ENCODE data around the gene TBX21.

TBX21 gene

DNA sequence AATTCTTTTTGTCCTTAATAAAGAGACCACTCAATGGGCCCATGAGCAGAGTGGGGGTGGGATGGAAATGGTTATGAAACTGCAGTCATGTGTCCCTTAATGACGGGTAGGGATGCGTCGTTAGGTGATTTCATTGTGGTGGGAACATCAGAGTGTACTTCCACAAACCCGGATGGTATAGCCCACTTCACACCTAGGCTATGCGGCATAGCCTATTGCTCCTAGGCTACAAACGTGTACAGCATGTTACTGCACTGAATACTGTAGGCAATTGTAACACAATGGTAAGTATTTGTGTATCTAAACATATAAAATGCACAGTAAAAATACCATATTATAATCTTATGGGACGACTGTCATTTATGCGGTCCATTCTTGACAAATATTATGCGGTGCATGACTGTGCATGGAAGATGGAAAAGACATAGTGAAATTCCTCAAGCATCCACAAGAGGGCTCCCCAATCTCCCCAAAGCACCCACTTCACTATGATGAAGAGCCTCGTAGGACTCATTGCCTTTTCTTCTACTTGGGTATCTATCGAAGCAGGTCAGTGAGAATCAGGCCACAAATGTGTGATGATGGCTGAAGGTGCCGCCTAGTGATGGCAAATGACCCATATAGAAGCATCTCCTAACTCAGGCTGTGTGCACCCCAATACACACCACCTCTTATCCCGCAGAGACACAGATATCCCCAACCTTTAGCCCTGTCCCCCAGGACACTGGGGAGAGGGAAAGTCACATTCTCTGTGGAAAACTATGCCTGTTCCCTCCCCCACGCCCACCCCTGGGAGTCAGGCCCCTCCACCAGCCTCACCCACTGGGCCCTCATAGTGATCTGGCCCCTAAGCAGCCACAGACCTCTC is 43.5 kb downstream of the TBX21 start:
- DNase-seq (ENCODE audit: low read depth, low spot score): peak; percentile 39
- in situ Hi-C loops (cut with HindIII; ENCODE audit: low sequenced_read_pairs): no loop called here
- H3K4me3 ChIP-seq (ENCODE audit: low read depth, low read length): no peak overlapping the region

DNA sequence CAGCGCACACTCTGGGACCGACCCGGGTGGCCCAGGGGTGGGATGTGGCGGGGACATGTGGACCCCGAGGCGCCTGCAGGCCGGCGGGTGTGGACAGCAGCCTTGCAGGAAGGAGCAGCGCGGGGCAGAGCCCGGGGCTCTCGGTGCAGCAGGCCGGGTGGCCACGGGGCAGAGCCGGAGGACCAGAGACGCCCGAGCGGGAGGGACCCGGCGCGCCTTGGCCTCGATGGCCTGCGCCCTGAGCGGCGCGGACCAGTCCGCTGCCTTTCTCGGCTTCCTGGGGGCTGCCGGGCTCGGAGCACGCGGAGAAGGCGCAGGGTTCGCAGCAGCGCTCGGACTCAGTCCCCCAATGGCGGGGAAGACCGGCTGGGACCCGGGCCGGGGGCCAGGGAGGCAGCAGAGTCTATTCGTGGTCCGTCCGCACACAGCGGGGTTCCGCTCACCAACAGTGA is 45.2 kb downstream of the TBX21 start:
- TF ChIP-seq, protein P1, sequence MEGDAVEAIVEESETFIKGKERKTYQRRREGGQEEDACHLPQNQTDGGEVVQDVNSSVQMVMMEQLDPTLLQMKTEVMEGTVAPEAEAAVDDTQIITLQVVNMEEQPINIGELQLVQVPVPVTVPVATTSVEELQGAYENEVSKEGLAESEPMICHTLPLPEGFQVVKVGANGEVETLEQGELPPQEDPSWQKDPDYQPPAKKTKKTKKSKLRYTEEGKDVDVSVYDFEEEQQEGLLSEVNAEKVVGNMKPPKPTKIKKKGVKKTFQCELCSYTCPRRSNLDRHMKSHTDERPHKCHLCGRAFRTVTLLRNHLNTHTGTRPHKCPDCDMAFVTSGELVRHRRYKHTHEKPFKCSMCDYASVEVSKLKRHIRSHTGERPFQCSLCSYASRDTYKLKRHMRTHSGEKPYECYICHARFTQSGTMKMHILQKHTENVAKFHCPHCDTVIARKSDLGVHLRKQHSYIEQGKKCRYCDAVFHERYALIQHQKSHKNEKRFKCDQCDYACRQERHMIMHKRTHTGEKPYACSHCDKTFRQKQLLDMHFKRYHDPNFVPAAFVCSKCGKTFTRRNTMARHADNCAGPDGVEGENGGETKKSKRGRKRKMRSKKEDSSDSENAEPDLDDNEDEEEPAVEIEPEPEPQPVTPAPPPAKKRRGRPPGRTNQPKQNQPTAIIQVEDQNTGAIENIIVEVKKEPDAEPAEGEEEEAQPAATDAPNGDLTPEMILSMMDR (IDR thresholded peaks at IDR 0.05; ENCODE audit: low read depth, low read length): no peak
- no peak for DNase-seq (ENCODE audit: low read depth, low spot score)
- H3K4me3 ChIP-seq (ENCODE audit: low read depth, low read length): no peak overlapping the region
- in situ Hi-C loops (cut with HindIII; ENCODE audit: low sequenced_read_pairs): no loop called here

More for the DNA sequence above, 43.5 kb downstream of the TBX21 start:
- TF ChIP-seq, protein P1 (IDR thresholded peaks at IDR 0.05; ENCODE audit: low read depth, low read length): peak; percentile 80

DNA sequence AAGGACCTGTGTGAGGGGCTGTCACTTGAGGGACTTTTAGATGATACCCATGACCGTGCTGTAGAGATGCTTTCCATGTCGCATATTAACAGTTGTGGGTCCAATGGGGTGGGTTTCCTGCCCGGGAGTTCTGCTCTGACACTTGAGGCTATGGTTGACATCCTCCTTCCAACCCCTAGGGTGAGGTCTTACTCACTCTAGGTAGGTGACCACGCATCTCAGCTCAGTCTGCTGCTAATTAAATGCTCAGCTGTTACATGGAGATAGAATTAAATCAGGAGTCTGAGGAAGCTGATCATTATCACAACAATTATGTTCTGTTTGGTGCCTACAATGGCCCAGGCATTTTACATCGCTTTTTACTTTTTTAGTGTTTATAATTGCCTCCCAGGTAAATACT is 48.4 kb downstream of the TBX21 start:
- H3K4me3 ChIP-seq (ENCODE audit: low read depth, low read length): no peak overlapping the region
- DNase-seq (ENCODE audit: low read depth, low spot score): no peak
- TF ChIP-seq, protein P1 (IDR thresholded peaks at IDR 0.05; ENCODE audit: low read depth, low read length): no peak
- in situ Hi-C loops (cut with HindIII; ENCODE audit: low sequenced_read_pairs): no loop called here

DNA sequence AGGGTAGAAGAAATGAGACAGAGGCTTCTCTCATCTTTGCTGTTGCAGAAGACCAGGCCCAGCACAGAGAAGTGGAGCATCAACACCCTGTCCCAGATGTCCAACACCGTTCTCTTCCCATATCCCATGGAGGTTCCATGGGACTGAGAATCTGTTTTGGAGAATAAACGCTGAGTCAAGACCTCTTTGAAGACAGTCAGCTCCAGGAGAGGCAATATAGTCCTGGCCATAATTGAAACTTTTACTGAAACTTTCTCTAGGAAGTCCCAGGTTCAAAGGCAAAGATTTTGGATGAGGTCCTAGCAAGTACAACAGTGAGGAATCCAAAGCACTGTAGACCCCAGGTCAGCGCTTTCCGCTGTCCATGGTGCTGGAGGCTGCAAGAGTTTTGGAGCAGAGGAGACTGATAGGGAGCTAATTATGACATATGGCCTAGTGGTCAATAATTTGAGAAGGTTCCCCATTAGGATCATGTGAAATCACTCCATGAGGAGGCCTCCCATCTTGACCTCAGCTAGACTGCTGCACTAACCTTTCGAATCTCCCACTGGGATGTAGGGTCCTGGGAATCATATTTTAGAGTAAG is 52.6 kb downstream of the TBX21 start:
- in situ Hi-C loops (cut with HindIII; ENCODE audit: low sequenced_read_pairs): no loop called here
- peak; percentile 28 for DNase-seq (ENCODE audit: low read depth, low spot score)
- H3K4me3 ChIP-seq (ENCODE audit: low read depth, low read length): no peak overlapping the region
- TF ChIP-seq, protein P1 (IDR thresholded peaks at IDR 0.05; ENCODE audit: low read depth, low read length): no peak

DNA sequence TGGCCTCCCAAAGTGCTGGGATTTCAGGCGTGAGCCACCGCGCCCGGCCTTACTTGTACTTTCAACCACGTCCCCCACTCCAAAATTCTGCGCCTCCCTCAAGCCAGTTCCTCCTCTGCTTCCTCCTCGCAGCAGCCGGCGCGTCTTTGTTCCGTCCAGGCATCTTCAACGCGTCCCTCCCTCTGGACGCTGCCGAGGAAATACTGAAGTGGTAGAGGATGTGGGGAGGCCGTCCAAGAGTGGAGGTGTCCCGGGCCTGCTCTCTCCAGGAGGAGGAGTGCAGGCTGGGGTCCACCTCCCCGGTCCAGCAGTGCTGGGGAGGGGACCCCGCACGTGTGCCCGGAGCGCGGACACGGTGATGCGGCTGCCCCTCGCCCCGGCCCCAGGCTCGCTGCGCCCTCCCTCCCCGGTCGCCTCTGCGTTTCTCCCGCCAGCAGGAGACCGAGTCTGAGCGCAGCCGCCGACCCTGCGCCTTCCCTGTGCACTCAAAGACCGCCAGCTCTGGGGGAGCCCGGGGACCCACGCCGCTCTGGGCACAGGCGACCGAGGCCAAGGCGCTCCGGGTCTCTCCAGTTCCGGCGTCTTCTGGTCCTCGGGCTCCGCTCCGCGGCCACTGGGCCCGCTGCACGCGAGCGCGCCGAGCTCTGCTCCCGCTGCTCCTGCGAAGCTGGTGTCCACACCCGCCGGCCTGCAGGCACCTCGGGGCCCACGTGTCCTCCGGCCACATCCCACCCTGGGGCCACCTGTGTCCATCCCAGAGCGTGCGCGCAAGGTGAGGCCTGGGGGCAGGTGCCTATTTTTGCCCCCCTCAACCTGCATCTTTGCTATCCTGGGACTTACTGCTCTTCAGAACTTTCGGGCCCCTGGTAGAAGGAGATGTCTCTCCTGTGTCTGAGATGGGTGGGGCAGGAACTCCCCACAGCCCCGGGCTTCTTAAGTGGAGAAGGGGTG is 56.9 kb downstream of the TBX21 start:
- H3K4me3 ChIP-seq (ENCODE audit: low read depth, low read length): no peak overlapping the region
- TF ChIP-seq, protein P1 (IDR thresholded peaks at IDR 0.05; ENCODE audit: low read depth, low read length): peak; percentile 54
- peak; percentile 31 for DNase-seq (ENCODE audit: low read depth, low spot score)
- in situ Hi-C loops (cut with HindIII; ENCODE audit: low sequenced_read_pairs): no loop called here

DNA sequence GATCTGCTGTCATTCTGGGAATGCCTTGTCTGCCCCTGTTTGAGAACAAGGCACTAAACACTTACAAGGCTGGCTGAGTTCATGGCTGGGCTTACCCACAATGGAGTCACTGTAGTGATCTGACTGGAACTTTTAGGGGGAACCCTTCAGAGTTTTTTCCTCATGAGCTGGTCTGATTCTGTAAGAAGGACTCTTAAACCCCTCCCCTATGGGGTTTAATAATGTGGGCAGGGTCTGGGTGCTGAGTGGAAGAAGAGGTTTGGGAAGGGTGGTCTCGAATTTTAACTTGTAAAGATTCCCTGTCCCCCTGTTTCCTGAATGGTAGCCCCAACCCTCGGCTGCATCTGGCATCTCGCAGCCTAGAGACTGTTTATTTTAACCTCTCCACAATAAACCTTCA is 58.0 kb downstream of the TBX21 start:
- in situ Hi-C loops (cut with HindIII; ENCODE audit: low sequenced_read_pairs): no loop called here
- H3K4me3 ChIP-seq (ENCODE audit: low read depth, low read length): no peak overlapping the region
- no peak for DNase-seq (ENCODE audit: low read depth, low spot score)
- TF ChIP-seq, protein P1 (IDR thresholded peaks at IDR 0.05; ENCODE audit: low read depth, low read length): no peak
